A673 (cell line): ENCODE data around the gene STEAP3. TPM values are rescaled to one million over a fixed set of nuclear protein-coding genes. Genes with fewer than 3 reads are reported as not detected.
A peak's percentile ranks its signal among the peaks of the same experiment; 100 is the strongest.

Experiments used
- BruUV-seq: library from RNA; stranded (reverse); fragments of 400-500 nt; replicated peaks from 2 replicates; lab custom pipeline; 2021; lab: Mats Ljungman, UMichigan
- CTCF ChIA-PET: fragments of 300-600 bp; sonication (Branson Sonifier 250); formaldehyde crosslinking; loops from one replicate; lab custom pipeline; 2022; ENCODE audit warnings: antibody characterized with exemption; lab: Charles Lee
- POLR2A ChIA-PET: fragments of 300-600 bp; sonication (Branson Sonifier 250); formaldehyde crosslinking; loops from one replicate; lab custom pipeline; 2022; ENCODE audit warnings: antibody characterized with exemption; ENCODE audit not compliant: low non-redundant PET; lab: Charles Lee
- DNase-seq: peaks from one replicate; pipeline ENCODE4 v3.0.0-alpha.2; 2015; ENCODE audit warnings: low spot score
- H3K27ac ChIP-seq: fragments of 200-600 bp; sonication (generic); 2 replicates; pipeline ENCODE4 v1.5.1; 2016; ENCODE audit warnings: mixed run types, low read depth, mild to moderate bottlenecking, mixed read lengths, antibody characterized with exemption, low read length; ENCODE audit not compliant: poor library complexity, severe bottlenecking
- H3K27me3 ChIP-seq: fragments of 200-600 bp; sonication (generic); replicated peaks from 2 replicates; pipeline ENCODE4 v1.6.1; 2017; ENCODE audit warnings: mixed run types, low read depth, mild to moderate bottlenecking, mixed read lengths, antibody characterized with exemption, low read length; ENCODE audit not compliant: insufficient read depth, poor library complexity
- H3K36me3 ChIP-seq: fragments of 200-600 bp; sonication (generic); 2 replicates; pipeline ENCODE4 v1.6.1; 2016; ENCODE audit warnings: mixed run types, mild to moderate bottlenecking, mixed read lengths, antibody characterized with exemption, low read length; ENCODE audit not compliant: insufficient read depth, poor library complexity, severe bottlenecking
- H3K4me1 ChIP-seq: fragments of 200-600 bp; sonication (generic); 2 replicates; pipeline ENCODE4 v1.6.1; 2017; ENCODE audit warnings: mixed run types, mild to moderate bottlenecking, mixed read lengths, antibody characterized with exemption, low read length; ENCODE audit not compliant: insufficient read depth, poor library complexity, severe bottlenecking
- H3K4me3 ChIP-seq: fragments of 200-600 bp; sonication (generic); 2 replicates; pipeline ENCODE4 v1.5.1; 2016; ENCODE audit warnings: low read depth, mixed run types, mild to moderate bottlenecking, mixed read lengths, low read length; ENCODE audit not compliant: poor library complexity, severe bottlenecking
- H3K9me3 ChIP-seq: fragments of 200-600 bp; sonication (generic); 2 replicates; pipeline ENCODE4 v1.6.1; 2016; ENCODE audit warnings: mixed run types, low read depth, mild to moderate bottlenecking, mixed read lengths, antibody characterized with exemption, low read length; ENCODE audit not compliant: poor library complexity, severe bottlenecking
- CTCF ChIP-seq: fragments of 300-800, 200-600 bp; sonication (generic); conservative IDR thresholded peaks from 2 replicates; pipeline ENCODE4 v1.5.1; 2017; ENCODE audit warnings: low read depth, mild to moderate bottlenecking, antibody characterized with exemption, low read length, moderate library complexity, mixed read lengths
- EZH2 ChIP-seq: fragments of 200-600 bp; sonication (generic); IDR thresholded peaks from 2 replicates; pipeline ENCODE4 v1.6.1; 2017; ENCODE audit warnings: borderline replicate concordance, low read depth, mild to moderate bottlenecking, mixed read lengths, antibody characterized with exemption, low read length; ENCODE audit not compliant: poor library complexity, severe bottlenecking
- intact Hi-C: fragments of 100-400 bp; cut with micrococcal nuclease; formaldehyde crosslinking; loops from one replicate; pipeline ENCODE4 v1.10.0; 2022; ENCODE audit not compliant: unreplicated experiment
- total RNA-seq: library from RNA; stranded (reverse); gene quantifications from 2 replicates; pipeline ENCODE4 v1.2.3, GENCODE V29; 2021

The STEAP3 gene
- total RNA-seq, 1 experiment from 2014 or later: 20.3 TPM

- CTCF ChIA-PET: no interaction called here
- no peak for TF ChIP-seq CTCF
- no peak for TF ChIP-seq EZH2
- no TSS peak for BruUV-seq
Measured at GRCh38 chr2:119229716-119230115, 6.1 kb downstream of the STEAP3 start.

GRCh38 chr2:119230219-119231185 lies 6.9 kb downstream of the STEAP3 start:
- intact Hi-C loops: loop anchor here (5.0 kb wide), 2 partner anchors 72 to 247 kb away; no protein-coding TSS in a partner anchor
- Histone ChIP-seq H3K4me1 (peaks cover 36% of the 10 kb centered on the region), H3K9me3 (no peaks in the 10 kb centered on the region), H3K36me3 (no peaks in the 10 kb centered on the region), H3K27me3 (no peaks in the 10 kb centered on the region), H3K27ac (no peak overlapping the region), H3K4me3 (no peak overlapping the region)
- TF ChIP-seq CTCF (no peak), EZH2 (no peak)
- CTCF ChIA-PET: no interaction called here
- no peak for DNase-seq
- BruUV-seq: no TSS peak
- POLR2A ChIA-PET: no interaction called here

More at GRCh38 chr2:119229716-119230115, 6.1 kb downstream of the STEAP3 start:
- no peak overlapping the region for H3K4me3 ChIP-seq
- POLR2A ChIA-PET: no interaction called here
- H3K36me3 ChIP-seq: no peaks in the 10 kb centered on the region
- peaks cover 41% of the 10 kb centered on the region for H3K4me1 ChIP-seq
- intact Hi-C loops: loop anchor here (5.0 kb wide), 2 partner anchors 73 to 248 kb away; no protein-coding TSS in a partner anchor
- H3K27me3 ChIP-seq: no peaks in the 10 kb centered on the region
- DNase-seq: no peak
- H3K27ac ChIP-seq: no peak overlapping the region
- no peaks in the 10 kb centered on the region for H3K9me3 ChIP-seq

- CTCF ChIA-PET: no interaction called here
- no peak for DNase-seq
- Histone ChIP-seq H3K4me3 (no peak overlapping the region), H3K27me3 (no peaks in the 10 kb centered on the region), H3K36me3 (no peaks in the 10 kb centered on the region), H3K4me1 (peaks cover 32% of the 10 kb centered on the region), H3K27ac (peak overlapping the region; percentile 37), H3K9me3 (no peaks in the 10 kb centered on the region)
- TF ChIP-seq EZH2 (no peak), CTCF (no peak)
- intact Hi-C loops: loop anchor here (5.0 kb wide), 2 partner anchors 70 to 245 kb away; no protein-coding TSS in a partner anchor
- BruUV-seq: no TSS peak
- POLR2A ChIA-PET: no interaction called here
Measured at GRCh38 chr2:119231975-119232665, 8.5 kb downstream of the STEAP3 start.
